Coronary artery (tissue), 2 donors: ENCODE measurements around the gene ATR.
"Not testable (repeated sequence)": the region's sequence is repeated elsewhere in the genome, so short reads cannot be mapped to it uniquely, and the experiment has no call there.

ENCODE experiments used
- DNase-seq: peaks from one replicate; pipeline ENCODE4 v3.0.0-alpha.2; 2017; ENCODE audit warnings: low spot score
- H3K27ac ChIP-seq, 2 donors: fragments of 200-600 bp; sonication (generic); one replicate each; pipeline ENCODE4 v1.5.1; 2016 to 2019
- H3K4me3 ChIP-seq: fragments of 200-600 bp; sonication (generic); 2 replicates; pipeline ENCODE4 v1.5.1; 2016; ENCODE audit warnings: mild to moderate bottlenecking, moderate library complexity
- CTCF ChIP-seq: fragments of 200-600 bp; sonication (generic); IDR thresholded peaks from one replicate; pipeline ENCODE4 v1.5.1; 2019; ENCODE audit warnings: antibody characterized with exemption

ATR gene

GRCh38 chr3:142576792-142577191 is 1.7 kb downstream of the ATR start:
- no peak for TF ChIP-seq CTCF
- Histone ChIP-seq H3K4me3 (no peak overlapping the region), H3K27ac (no peak overlapping the region)
- DNase-seq: no peak

GRCh38 chr3:142574665-142575064 is 3.9 kb downstream of the ATR start:
- no peak overlapping the region for H3K4me3 ChIP-seq
- DNase-seq: no peak
- TF ChIP-seq CTCF: no peak
- no peak overlapping the region for H3K27ac ChIP-seq

GRCh38 chr3:142574223-142574622 is 4.3 kb downstream of the ATR start:
- H3K4me3 ChIP-seq, H3K27ac ChIP-seq, DNase-seq: not testable (repeated sequence)

DNA sequence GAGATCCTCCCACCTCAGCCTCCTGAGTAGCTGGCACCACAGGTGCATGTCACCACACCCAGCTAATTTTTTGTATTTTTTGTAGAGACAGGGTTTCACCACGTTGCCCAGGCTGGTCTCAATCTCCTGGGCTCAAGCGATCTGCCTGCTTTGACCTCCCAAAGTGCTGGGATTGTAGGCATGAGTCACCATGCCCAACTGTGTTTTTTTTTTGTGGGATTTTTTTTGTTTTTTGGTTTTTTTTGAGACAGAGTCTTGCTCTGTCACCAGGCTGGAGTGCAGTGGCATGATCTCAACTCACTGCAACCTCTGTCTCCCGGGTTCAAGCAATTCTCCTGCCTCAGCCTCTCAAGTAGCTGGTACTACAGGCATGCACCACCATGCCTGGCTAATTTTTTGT is 9.1 kb downstream of the ATR start:
- H3K27ac ChIP-seq, H3K4me3 ChIP-seq, DNase-seq: not testable (repeated sequence)

DNA sequence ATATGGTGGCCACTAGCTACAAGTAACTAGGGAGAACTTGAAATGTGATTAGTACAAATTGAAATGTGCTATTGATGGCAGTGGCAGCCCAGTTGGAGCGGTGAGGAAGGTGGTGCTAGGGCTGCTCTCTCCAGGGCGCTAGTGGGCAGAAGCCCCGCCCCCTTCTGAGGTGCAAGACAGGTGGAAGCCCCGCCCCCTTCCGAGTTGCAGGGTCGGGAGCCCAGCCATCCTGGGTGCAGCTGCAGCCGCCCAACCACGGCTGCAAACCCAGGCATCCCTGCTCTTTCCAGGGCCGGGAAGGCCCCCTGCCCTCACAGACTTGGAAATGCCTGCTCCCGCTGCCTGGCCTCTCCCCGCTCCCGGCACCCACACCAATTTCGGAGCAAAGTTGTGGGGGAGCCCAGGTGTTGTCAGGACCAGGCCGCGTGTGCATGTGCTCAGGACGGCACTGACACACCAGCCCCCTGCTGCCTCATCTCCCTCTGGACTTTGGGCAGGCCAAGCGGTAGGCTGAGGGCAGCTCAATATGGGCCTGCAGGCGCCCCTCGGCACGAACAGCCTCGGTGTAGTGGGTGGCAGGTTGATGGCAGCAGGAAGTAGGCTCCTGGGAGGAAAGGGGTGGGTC is 10.0 kb downstream of the ATR start:
- DNase-seq: no peak
- TF ChIP-seq CTCF: no peak
- H3K4me3 ChIP-seq: no peak overlapping the region
- no peak overlapping the region for H3K27ac ChIP-seq

- no peak for DNase-seq
- Histone ChIP-seq H3K27ac (no peak overlapping the region), H3K4me3 (no peak overlapping the region)
- no peak for TF ChIP-seq CTCF
These were observed 12.4 kb downstream of the ATR start for GRCh38 chr3:142566096-142566495.

GRCh38 chr3:142563496-142563997 is 15.0 kb downstream of the ATR start:
- Histone ChIP-seq H3K27ac (no peak overlapping the region), H3K4me3 (no peak overlapping the region)
- TF ChIP-seq CTCF: no peak
- DNase-seq: no peak

DNA sequence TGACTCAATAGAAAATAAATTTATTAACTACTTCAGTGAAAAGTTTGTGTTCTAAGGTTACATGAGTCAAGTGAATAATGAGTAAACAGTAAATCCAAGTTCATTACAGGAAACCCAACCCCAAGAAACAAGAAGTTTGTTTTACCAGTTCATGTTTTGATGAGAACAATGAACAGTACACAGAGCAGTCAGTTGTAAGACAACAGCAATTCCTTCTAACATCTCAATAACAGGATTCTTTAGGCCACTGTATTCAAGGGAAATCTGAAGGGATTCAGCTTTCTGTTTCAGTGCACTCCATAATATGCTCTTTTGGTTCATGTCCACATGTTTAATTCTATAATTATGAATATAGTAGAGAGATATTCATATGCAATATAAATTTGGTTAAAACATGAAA is 18.4 kb downstream of the ATR start:
- no peak for TF ChIP-seq CTCF
- Histone ChIP-seq H3K27ac (no peak overlapping the region), H3K4me3 (no peak overlapping the region)
- DNase-seq: no peak
